ENCODE results near the gene PEX5L. TPM values are rescaled to one million over a fixed set of nuclear protein-coding genes. Genes with fewer than 3 reads are reported as not detected.
"Not testable (repeated sequence)": the region's sequence is repeated elsewhere in the genome, so short reads cannot be mapped to it uniquely, and the experiment has no call there.

PEX5L gene
- polyA plus RNA-seq, 3 donors = 0.27 to 0.52 (median 0.52) TPM

DNA sequence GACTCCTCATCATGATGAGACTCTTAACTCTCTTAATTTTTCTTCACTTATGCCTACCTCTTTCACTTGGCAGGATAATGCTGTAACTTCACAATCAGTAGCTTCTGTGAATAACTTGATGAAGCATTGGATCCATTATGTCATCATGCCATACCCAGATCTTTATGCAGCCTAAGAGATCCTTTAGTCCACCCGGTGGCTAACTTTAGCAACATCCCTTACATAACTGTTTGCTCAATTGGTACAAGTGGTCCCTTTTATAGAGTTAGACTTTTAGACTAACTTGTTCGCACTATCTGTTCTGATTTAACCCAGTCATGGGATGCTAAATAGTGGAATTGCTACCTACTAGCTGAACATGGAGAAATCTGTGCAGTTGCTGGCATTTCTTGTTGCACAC, 199.4 kb downstream of the PEX5L start:
- no peak for DNase-seq

DNA sequence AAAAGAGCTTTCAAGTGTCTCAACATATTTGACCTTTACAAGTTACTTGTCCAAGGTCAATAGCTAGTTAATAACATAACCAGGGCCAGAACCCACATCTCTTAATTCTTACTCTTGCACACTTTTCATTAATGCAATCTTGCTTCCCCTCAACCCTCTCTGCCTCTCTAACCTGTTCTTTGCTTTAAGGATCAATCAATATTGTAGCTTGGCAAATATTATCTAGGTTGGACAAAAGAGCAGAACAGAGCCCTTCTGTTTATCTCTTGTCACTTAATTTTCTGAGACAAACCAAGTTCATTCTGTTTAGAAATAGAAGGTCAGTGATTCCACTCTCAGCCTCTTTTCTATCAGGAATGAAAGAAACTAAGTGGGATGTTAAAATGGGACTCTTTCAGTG, 203.4 kb downstream of the PEX5L start:
- no peak for DNase-seq

DNA sequence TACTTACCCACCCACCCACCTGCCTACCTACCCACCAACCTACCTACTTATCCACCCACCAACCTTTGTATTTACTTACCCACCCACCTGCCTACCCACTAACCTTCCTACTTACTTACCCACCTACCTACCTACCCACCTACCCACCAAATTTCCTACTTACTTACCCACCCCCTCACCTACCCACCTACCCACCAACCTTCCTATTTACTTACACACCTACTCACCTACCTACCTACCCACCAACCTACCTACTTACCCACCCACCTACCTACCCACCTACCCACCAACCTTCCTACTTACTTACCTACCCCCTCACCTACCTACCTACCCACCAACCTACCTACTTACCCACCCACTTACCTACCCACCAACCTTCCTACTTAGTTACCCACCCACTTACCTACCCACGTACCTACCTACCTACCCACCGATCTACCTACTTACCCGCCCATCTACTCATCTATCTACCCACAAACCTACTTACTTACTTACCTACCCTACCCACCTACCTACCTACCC, 204.3 kb downstream of the PEX5L start:
- DNase-seq = no peak

DNA sequence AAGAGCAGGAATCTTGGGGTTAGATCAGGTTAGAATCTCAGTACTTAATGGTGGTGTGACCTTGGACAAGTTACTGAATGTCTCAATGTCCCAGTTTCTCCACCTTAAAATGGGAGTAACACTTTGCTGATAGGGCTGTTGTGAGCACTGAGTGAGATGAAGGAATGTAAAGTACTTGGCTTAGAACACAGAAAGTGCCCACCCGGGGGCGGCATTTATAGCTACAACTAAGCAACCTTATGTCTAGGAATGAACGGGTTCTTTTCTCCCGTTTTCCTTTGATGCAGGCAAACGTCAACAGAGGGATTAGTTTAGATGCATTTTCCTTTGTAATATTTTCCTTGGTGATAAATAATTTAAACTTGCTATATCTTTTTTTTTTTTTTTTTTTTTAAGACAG, 207.3 kb downstream of the PEX5L start:
- no peak for DNase-seq

DNA sequence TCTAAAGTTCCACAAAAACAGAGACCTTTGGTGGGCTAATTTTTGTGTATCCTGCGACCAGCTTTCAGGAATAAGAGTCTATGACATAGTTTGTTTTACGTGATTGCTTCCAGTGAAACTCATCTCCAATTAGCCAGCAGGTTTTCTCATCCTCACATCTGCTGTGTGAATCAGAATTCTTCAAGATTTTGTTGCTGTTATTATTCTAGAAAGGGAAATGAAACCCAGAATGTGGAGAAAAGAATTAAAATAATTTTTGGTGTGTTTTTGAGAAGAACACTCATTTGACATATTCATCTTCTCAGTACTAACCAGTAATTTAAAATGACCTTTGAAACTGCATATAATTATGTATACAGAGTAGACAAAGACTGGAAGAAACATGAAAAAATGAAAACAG, 208.0 kb downstream of the PEX5L start:
- DNase-seq = no peak

DNA sequence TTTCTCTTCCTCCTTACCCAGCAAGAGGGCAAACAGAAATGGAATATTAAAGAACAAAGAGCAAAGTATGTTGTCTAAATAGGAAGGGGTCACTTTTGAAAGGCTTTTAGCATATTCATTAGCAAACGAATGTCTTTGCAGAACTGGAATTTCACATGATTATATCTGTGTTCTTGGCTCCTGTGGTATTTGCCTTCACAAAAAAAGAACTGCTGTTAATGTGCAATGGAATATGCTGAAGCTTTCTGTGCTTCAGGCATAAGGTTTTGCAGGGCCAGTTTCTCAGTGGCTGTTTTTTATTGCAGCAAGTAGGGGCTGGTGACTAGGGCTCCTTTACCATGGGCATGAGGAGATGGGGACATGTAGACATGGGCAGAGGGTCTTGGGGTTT, 210.5 kb downstream of the PEX5L start:
- no peak for DNase-seq

DNA sequence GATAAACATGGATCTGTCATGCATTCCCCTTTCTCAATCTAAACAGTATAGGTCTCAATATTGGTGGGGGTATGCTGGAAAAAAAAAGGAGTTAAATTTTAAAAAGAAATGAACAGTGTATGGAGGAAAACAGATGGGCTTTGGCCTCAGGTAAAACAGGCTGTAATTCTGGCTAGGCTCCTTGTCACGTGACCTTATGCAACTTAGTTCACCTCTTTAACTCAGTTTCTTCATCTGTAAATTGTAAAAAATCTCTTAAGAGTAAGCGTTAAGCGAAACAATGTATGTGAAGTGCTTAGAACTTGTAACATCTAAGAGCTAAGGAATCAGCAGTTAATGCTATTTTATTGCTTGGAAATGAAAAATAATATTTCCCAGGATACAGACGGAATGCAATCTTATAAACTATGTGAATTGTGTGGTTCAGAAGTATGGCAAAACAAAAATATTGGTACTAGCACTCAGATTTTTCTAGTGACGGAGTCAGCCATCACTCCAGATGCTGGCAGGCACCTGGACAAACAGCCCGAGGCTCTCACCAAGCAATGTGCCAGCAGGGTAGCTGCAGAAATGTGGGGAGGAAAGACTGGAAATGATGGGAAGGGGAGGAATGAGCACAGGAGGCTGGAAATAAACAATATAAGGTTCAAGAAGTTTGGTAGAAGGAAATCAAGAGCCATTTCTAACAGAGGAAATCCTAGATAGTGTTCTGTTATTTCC, 211.1 kb downstream of the PEX5L start:
- DNase-seq = no peak

DNA sequence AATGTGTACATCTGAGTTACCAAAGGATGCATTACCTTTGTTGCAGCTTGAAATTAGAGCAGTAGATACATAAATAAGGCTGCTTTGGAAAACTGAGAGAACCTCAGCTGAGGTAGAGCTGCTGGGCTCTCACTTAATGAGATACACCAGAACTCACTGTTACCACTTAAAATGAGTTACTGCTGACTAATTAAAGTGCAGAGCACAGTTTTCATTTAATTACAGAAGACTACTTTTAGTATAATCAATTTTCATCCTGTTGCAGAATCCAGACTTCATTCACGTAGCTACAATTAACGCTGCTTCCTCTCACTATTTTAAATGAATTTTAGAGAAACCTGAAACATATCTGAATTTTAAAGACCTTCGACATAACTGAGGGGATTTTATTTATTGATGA, 214.4 kb downstream of the PEX5L start:
- no peak for DNase-seq

DNA sequence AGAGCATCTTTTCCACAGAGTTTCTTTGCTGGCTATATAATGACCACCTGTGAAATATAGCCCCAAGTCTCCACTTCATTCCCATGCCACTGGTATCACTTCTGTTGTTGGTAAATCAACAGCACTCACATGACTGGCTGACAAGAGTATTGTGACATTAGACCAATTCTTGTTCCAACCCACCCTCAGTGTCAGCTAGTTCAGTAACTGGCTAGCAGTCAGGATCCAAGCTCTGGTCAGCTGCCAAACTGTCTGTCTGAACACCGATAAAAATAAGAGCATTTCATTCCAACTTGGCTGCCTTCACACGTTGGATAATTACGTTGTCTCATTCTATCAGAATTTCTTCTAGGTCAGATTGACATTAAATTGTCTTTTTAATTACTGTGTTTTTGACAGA, 217.4 kb downstream of the PEX5L start:
- no peak for DNase-seq

DNA sequence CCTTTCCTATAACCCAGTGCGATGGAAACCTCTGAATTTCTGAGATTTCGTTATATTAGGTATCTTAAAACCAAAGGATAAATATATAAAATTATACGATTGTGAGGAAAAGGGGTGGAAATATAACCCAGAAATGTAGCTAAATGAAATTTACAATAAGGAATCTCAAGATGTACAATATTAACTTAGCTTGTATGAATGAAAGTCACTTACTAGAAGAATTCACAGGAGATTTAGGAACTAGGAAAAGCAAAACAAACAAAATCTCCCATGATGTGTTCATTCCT, 224.7 kb downstream of the PEX5L start:
- no peak for DNase-seq

DNA sequence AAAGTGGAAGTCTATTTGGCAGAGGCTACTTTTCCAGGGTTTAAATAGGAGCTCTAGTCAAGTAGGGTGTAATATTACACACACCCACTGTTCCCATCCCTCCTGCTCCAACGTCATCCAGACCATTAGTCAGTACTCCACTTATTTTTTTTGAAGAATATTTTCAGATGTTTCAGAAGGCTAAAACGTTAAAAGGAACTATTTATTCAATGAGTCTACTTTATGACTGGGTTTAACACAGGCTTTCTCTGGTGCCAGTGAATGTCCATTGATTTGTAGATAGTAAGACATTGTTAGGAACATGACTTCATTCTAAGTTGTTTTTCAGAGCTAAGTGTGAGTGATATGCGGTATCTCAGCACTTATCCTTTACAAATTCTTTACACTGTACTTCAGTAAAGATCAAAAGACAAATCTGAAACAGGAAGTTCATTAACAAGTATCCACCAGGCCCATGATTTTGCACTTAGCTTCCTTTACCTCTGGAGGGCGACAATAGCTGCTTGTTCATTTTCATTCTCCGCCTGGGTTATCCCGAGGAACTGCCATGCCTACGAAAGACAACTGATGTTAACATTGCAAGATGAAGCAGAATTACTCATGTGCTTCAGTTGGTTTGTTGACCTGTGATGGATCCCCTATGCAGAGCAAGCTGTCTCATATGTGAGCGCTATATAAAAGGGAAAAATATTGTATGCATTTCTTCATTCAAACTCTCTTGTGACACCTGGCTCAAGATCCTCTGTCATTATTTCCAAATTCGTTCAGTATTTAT, 225.2 kb downstream of the PEX5L start:
- peak; percentile 44 for DNase-seq

DNA sequence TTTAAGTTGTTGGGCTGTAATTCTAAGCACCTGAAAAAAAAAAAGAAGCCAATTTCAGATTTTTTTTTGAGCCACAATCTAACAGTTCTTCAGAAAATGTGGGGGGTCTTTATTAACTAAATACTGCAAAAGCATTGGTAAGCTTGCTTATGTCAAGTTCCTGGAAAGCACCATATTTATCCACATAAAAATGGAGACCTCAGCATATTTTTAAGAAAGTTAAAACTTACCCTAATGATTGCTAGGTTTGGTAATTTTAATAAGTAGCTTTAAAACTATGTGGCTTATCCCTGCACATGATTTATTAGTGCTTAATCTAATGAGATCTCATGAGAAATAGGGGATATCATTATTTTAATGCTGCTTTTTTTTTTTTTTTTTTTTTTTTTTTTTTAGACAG, 227.1 kb downstream of the PEX5L start:
- no peak for DNase-seq

DNA sequence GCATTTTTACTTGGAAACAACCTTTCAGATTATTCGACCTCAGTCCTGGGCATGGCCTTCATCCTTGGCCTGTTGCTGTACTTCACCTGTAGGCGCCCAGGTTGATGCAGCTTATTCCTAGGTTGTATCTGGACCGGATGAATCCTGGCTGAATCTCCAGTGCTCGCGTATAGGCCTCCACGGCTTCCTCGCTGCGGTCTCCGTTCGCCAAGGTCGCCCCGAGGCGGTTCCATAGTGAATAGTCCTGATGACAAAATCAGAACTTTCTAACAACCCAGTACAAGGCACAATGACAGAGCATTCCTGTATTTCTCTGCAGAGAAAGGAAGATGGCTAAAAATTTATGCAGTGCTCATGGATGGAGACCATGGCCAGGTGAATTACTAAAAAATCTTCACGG, 229.1 kb downstream of the PEX5L start:
- DNase-seq = no peak

DNA sequence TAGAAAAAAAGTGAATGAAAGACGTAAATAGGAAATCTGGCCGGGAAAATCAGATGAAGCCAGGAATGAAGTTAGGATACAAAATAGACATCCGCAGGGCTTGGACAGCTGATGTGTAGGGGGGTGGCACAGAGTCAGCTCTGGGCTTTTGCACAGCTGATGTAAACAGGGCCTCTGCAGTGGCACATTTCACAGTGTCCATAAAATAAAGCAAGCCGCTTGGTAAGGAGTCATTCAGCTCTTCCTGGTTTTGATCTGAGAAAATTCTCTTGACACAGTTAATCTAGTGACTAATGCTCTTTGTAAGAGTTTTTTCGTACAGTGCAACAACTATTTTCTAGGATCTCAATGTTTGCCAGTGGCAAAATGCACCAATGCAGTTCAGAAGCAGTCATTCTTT, 230.6 kb downstream of the PEX5L start:
- DNase-seq = no peak

DNA sequence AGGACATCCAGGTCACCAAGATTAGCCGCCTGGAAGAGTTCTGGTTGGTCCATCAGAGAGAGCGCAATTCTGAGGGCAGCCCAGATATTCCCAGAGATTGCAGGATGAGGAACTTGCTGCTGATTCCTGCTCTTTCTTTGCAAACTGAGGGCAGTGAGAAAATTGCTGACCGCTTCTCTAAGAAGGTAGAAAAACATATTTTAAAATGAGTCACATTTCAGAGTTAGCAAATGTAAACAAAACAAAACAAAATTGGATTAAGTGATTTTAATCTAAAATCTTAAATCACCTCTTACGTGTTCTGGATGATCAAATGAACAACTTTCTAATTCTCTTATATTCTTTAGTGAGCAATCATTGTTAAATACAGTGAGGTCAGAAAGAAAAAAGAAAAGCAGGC, 234.9 kb downstream of the PEX5L start:
- no peak for DNase-seq

DNA sequence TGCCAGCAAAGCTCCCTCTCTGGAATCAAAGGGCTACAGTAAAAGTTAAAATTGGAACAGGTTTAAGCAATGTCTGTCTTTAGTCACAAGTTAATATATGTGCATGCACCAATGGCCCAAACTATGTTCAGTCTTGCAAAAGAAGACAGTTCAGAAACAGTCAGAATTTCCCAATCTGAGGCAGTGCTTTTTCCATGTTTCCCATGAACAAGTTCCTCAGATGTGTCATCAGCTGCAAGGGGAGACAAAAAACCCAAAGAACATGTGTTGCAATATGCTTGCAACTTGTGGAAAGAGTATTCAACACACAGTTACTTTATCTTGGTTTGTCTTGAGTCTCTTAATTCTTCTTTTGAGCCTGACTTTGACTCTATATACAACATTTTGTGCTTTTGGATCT, 235.5 kb downstream of the PEX5L start:
- DNase-seq = no peak

DNA sequence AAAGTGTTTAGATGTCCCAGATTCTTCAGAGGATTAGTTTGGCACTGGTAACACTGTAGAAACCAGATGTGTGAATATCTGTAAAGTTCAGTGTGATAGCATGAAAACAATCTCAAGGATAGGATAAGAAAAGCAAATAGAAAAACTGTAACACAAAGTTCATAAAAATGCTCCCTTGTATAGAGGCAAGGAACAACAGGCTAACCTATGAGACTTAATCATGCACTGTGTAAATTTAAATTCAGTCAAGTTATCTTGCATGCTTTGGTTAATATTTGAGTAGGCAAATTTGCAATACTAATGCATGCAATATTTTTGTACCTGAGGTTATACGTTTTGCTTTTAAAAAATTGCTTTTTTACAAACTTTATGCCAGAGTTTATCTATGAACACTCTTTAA, 239.5 kb downstream of the PEX5L start:
- DNase-seq = no peak

DNA sequence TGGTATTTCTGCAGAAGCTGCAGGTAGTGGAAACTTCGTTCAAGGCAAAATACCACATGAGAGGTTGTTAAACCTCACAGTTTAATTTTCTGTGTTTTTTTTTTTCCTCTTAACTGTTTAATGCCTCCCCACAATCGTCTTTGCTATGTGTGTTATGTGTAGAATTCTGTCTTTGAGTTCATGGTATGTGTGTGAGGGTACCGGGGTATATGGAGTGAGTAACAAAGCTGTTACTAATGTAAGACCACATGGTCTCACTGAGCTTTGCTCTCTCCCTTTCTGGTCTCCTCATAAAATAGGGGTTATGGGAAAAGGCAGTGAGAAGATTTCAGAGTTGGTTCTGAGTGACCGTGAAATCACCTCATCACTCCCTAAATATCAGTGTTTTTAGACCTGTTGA, 240.3 kb downstream of the PEX5L start:
- no peak for DNase-seq

DNA sequence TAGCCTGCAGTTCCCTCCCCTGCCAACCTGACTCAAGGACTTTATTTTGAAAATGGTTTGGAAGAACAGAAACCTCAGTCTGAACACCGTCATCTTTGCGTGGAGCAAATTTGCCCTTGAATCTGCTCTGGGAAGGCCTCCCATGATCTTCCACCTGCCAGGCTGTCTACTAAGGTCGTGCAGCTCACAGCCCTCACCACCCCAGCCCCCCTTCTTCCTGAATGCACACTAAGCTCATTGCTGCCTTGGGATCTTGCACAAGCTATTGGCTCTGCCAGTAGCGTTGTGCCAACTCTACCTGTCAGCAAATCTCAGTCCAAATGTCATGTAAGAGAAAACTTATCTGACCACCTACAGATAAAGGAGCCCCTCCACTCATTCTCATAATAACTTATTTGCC, 242.4 kb downstream of the PEX5L start:
- no peak for DNase-seq

DNA sequence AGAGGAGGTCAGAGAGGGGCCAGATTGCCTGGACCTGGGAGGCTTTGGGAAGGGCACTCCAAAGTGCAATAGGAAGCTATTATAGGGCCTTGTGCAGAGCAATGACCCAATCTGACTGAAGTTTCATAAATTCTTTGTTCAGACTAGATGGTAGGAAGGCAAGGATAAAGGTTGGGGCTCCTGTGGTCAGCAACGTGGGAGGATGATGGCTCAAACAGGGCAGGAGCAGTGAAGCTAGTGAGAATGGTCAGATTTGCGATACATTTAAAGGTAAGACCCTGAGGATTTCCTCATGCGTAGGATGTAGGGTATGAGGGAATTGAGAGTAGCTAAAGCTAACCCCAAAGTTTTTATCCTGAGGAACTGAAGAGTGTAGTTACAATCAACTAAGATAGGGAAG, 244.9 kb downstream of the PEX5L start:
- DNase-seq = no peak

DNA sequence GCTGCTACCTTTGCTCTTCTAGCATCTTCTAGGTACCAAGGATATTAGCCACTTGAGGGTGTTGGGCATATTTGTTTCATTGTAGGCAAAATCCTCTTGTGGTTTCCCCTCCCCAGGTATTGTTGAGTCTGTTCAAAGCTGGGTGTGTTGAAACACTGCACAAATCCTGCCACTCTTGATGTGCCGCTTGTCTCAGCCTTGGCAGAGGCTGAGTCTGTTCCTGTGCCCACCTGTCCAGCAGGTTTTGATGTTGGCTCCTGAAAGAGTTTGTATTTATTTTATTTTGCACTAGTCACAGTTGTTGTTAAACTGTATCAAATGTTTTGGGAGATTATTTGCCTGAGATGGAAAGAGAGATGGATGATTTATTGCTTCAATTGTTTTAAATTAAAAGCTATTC, 247.7 kb downstream of the PEX5L start:
- DNase-seq = no peak

DNA sequence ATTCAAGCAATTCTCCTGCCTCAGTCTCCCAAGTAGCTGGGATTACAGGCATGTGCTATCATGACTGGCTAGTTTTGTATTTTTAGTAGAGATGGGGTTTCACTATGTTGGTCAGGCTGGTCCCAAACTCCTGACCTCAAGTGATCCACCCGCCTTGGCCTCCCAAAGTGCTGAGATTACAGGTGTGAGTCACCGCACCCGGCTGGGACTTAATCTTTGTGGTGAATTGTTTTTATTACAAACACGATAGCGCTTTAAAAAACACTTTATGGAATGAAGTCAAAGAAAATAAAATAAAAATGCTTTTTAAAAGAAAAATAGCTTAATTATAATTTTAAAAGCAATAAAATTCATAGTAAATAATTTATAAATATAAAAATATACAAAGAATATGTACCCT, 253.9 kb downstream of the PEX5L start:
- DNase-seq = not testable (repeated sequence)

DNA sequence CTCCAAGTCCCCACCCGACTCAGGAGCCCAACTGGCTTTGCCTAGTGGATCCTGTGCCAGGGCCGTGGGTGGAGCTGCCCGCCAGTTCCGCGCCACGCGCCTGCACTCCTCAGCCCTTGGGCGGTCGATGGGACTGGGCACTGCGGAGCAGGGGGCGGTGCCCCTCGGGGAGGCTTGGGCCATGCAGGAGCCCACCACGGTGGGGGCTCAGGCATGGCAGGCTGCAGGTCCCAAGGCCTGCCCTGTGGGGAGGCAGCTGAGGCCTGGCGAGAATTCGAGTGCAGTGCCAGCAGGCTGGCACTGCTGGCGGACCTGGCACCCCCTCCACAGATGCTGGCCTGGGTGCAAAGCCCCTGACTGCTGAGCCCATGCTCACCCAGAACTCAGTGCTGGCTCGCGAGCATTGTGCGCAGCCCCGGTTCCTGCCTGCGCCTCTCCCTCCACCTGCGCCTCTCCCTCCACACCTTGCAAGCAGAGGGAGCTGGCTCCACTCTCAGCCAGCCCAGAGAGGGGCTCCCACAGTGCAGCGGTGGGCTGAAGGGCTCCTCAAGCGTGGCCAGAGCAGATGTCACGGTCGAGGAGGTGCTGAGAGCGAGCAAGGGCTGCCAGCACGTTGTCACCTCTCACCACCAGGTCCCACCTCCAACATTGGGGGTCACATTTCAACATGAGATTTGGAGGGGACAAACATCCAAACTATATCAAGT, 261.2 kb downstream of the PEX5L start:
- DNase-seq = no peak
